Tongue (tissue), 2 donors: ENCODE data around the gene KRTAP10-2. TPM values are rescaled to one million over a fixed set of nuclear protein-coding genes. Genes with fewer than 3 reads are reported as not detected.

Experiments used
- DNase-seq: peaks from one replicate; pipeline ENCODE4 v3.0.0-alpha.2; 2015
- total RNA-seq: library from RNA; depleted of rRNA; stranded (reverse); fragments of >200 nt; gene quantifications from one replicate; pipeline ENCODE4 v1.2.3, GENCODE V29; 2014

KRTAP10-2 gene
- total RNA-seq, 1 donor from 2014 or later: not detected

DNA sequence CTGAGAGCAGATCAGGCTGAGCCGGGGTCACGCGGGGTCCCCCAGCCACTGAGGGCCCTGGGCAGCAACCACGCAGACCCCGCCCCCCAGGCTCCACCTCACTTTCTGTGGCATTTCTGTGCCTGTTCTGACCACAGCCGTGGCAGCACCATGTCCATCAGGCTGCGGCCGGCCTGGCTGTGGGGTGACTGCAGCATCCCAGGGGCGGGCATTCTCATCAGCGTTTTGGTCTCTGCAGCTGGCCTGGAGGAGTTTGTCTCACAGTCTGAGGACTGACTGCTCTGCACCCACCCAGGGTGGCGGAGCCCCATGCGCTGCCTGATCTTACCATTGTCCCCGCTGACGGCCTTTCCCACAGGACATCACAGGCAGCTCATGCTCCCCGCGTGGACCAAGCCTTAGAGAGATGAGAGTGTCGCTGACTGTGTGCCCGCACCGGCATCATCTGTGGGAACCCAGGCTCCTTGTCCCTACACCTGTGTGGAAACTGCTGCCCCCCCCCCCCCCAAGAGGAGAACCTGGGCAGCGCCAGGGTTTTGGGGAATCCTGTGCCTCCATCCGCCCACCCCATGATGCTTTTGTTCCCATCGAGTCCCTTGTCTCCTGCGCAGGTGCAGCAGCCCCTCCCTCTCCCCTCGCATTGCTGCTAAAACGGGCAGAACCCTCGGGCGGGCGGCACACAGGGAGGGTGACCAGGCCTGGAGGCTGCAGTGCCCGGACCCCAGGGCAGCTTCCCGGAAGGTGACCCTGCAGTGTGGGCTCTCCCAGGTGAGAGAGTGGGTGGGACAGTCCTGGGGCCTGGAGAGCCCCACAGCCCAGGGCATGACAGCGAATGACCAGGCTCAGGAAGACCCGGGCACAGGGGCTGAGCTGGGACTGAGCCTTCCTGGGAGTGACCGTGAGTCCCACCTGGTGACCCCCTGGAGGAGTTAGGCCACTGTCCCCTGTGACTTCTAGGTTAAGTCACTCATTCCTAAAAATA lies 13.1 kb downstream of the KRTAP10-2 start:
- no peak for DNase-seq

DNA sequence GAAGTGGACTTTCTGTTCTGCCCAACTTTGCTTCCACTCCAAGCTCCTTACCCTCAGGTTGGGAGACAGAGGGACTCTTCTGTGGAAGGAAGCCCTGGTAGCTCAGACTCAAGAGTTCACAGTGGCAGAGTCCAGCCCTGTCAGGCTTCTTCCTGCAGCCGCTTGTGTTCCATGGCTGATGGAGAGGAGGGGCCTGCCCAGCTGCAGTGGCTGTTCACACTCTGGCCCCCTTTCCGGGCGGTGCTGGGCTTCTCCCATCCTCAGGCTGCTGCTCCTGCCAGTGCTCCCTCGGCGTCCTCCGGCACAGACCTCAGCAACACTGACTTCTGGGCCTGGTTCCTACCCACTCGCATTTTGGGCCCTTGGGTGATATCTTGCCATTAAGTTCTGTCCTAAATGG lies 15.3 kb downstream of the KRTAP10-2 start:
- DNase-seq: no peak

DNA sequence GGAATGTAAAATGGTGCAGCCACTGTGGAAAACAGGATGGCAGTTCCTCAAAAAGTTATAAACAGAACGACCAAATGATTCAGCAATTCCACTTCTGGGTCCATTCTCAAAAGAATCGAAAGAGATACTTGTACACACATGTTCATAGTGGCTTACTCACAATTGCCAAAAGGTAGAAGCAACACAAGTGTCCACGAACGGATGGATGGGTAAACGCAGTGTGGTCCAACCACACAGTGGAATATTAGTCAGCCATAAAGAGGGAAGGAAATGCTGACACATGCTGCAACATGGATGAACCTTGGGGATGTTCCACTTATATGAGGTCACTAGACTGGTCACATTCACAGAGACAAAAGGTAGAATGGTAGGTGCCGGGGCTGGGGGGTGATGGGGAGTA lies 16.6 kb downstream of the KRTAP10-2 start:
- DNase-seq: no peak

DNA sequence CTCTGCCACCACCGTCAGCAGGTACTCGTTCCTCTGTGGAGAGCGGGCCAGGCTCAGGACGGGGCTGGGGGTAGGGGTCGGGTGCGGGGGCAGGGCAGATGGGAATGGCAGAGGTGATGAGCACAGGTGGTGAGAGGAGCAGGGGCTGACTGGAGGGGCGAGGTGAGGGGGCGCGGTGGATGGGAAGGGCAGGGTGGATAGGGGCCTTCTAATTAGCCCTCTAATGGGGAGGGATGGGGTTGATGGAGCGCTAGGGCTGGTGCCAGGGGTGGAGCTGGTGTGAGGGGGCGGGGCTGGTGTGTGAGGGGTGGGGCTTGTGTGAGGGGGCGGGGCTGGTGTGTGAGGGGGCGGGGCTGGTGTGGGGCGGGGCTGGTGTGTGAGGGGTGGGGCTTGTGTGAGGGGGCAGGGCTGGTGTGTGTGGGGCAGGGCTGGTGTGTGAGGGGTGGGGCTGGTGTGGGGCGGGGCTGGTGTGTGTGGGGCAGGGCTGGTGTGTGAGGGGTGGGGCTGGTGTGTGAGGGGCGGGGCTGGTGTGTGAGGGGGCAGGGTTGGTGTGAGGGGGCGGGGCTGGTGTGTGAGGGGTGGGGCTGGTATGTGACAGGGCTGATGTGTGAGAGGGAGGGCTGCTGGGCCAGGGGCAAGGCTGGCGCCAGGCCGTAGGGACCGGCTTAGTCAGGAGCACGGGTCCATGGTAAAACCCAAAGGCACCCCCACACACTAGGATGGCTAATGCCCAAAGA lies 17.2 kb downstream of the KRTAP10-2 start:
- DNase-seq: no peak

DNA sequence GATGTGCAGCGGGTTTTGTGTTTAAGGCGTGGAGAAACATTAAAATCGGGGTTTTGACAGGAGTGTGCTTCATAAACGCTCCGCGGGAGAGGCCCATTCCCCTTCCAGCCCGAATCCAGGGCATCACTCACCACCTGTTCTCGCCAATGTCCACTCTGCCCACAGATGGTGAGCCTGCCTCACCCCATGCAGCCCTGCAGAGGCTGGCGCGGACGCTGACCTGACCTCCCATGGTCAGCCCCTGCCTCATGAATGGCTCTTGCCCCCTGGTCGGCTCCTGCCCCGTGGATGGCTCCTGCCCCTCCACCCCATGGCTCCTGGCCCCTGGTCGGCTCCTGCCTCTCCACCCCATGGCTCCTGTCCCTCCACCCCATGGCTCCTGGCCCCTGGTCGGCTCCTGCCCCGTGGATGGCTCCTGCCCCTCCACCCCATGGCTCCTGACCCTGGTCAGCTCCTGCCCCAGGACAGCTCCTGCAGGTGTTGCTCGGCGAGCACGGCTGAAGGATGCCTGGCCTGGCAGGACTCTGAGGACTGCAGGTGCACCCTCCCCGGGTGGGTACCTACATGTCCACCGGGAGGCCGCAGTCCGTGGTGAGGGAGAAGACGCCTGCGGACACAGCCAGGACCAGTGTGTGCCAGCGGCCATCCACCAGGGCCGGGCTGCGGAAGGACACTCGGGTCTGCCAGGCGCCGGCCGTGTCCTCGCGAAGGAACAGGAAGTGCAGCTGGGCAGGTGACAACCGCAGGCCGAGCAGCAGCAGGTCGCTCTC lies 18.0 kb downstream of the KRTAP10-2 start:
- DNase-seq: no peak

DNA sequence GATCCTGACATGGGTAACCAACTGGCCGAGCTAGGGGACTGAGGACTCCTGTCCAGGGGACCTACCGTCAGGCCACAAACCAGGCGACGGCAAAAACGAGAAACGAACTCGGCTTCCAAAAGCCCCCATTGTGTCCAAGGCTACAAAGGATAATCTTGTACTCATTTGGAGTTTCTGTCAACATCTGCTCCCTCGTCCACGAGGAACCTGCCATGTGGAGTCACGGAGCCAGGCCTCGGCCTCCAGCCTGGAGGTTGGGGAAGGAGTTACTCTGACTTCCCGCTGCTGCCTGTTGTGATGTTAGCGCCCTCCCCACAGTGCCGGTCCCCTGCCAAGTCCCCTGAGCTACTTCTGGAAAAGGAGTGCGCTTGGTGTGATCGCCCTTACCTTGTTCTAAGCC lies 18.6 kb downstream of the KRTAP10-2 start:
- no peak for DNase-seq

DNA sequence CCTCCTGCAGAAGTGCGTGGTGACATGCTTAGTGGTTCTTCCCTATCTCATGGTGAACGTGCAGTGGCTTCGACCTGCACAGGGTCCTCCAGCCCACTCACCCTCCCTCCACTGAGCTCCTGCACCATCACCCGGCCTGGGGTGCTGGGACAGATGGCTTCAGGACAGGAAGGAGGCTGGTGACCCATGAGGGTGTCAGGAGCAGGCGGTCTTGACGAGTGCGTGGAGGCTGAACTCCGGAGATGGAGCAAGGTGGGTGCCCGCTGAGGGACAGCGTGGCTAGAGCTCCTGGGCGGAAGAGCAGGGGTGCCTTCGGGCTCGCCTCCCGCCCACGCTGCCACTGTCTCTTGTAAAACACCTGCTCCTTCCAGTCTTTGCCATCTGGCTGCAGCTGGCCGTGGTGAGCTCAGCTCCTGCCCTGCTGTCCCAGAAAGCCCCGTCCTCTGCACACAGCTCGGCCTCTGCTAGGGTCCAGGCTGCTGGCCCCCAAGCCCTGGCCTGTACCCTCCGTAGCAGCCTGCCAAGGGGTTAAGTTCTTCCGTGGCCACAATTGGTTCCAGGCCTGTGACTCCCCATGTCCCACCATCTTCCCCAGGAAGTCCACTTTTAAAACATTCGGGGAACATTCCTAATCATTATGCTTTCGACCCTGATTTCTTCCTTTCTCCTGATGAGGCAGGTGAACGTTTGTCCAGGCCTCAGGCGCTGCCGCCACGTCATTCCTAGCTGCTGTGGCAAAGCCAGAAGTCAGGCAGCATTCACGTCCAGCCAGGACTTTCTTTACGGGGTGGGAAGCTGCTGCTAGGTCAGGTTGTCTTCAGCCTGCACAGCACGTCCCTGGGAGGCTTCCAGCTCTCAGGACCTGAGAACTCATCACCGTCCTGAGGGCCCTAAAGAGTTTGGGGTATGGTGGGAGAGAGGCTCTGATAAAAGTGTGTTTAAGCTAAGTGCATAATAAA lies 19.4 kb downstream of the KRTAP10-2 start:
- DNase-seq: peak; percentile 79

DNA sequence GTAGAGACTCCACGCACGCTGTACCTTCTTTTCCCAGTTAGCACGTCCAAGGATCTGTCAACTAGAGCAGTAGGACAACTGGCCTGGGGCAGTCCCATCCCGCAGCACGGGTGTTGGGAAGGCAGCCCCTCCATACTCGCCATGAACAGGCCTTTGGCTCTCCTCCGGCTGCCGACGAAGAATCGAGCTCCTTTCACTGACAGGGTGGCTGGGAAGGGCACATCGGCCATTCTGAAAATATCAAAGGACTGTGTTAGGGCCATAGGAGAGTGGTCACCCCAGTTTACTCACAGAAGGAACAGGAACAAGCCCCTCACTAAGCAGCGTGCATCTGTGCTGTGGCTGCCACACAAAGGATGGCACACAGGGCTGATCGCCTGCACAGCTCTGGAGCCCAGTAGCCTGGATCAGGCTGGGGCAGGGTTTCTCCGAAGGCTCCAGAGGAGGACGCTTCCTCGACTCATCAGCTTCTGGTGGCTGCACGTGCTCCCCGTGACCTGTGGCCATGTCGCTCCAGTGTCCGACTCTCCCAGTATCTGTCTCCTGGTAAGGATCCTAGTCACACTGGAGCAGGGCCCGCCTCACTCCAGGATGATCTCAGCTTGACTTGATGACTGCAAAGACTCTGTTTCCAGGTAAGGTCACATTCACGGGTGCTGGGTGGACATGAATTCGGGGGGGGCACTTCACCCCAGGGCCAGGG lies 20.3 kb downstream of the KRTAP10-2 start:
- no peak for DNase-seq

DNA sequence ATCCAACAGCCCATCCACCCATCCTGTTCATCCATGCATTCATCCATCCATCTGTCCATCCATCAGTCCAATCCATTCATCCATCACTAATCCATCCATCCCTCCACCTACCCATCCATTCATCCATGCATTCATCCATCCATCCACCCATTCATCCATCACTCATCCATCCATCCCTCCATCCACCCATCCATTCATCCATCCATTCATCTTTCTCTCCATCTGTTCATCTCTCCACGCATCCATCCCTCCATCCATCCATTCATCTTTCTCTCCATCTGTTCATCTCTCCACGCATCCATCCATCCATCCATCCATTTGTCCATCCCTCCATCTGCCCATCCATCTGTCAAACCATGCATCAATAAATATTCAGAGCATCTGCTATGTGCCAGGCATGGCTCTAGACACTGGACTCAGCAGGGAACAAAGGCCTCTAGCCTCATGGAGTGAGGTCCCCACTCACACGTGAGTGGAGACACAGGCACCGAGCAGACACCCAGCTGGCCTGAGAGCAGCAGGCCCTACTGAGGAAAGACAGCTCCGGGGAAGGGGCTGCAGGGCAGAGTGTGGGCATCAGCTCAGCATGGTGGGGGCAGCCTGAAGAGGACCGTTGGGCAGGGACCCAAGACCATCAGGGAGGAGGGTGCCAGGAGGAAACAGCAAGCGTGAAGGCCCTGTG lies 20.9 kb downstream of the KRTAP10-2 start:
- DNase-seq: no peak

DNA sequence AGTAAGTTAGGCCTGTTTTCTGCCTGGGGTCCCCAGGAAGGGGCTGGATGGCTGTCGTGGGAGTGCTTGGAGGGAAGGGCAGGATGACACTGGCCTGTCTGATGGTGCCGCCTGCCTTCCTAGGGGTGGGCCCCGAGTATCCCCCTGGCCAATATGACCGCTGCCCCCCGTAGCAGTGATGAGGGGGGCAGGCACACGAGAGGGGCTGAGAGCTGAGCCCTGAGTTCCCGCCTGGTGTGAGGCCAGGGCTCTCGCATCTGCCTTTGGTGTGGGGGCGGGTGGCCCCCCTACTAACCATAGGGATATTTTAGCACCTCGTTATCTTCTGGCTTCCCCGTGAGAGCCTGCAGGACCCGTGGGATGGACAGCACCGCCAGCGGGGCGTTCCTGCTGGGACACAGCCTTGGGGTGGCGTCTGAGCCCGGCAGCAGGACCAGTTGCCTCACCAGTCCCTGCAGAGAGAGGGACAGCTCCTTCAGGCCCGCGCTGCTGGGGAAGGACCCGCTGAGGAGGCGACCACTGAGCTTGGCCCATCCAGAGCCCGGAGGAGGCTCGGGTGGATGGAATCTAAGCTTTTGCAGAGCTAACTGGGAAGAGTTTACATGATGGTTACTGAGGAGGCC lies 21.7 kb downstream of the KRTAP10-2 start:
- no peak for DNase-seq

DNA sequence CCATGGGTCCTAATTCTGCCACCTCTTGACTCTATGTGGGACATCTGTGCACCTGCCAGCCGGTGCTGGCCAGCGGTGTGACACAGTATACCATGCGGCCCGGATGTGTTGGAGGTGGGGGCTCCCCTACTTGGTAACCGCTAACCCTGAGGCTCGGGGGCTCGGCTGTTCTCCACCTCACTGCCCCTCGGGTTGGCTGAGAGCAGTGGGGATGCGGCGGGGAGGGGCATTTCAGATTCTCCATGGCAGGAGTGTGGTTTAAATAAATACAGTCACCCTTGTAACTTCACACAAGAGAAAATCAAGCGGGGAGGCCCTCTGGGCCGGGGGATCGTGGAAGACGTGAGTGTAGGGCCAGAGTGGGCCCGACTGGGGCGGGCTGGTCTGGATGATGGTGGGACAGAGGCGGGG lies 22.3 kb downstream of the KRTAP10-2 start:
- DNase-seq: no peak

DNA sequence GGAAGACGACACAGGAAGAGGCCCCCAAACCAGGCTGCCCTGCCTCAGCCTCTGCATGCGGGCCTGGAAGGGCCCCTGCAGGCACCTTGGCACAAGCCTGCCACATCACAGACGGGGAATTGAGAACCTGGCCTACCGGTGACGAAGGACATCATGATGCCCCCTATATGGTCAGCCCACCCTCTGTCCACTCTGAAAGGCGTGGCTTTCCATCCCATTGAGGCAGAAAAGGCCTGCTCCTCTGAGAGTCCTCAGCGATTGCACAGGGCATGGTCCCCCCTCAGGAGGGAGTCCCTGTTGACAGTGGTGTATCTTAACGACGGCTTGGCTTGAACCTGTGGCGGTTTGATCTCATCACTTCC lies 22.7 kb downstream of the KRTAP10-2 start:
- no peak for DNase-seq

DNA sequence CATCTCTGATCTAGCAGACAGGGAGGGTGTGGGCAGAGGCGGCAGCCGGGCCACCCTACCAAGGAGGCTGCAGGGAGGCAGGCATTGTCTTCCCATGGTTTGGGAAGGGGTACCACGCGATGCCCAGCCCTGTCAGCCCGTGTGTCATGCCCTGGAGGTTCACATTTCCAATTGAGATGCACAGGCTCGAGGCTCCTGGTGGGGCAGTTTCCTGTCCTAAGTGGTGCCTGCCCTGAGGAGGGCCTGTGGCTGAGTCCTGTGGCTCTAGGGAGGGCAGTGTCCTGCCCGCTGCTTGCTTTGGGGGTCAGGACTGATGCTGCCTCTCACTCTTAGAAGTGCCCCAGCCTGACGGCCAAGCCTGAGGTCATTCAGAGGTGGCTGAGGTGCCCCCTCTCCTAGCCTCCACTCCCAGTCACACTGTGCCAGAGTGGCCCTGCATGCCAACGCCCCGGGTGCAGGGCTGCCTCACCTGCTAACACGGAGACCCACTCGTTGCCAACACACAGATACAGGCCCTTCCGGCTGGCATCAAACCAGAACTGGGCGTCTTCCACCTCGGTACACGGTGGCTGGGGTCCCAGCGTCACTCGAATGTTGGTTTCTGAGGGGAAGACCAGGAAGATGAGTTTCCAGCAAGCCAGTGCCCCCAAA lies 23.2 kb downstream of the KRTAP10-2 start:
- no peak for DNase-seq

DNA sequence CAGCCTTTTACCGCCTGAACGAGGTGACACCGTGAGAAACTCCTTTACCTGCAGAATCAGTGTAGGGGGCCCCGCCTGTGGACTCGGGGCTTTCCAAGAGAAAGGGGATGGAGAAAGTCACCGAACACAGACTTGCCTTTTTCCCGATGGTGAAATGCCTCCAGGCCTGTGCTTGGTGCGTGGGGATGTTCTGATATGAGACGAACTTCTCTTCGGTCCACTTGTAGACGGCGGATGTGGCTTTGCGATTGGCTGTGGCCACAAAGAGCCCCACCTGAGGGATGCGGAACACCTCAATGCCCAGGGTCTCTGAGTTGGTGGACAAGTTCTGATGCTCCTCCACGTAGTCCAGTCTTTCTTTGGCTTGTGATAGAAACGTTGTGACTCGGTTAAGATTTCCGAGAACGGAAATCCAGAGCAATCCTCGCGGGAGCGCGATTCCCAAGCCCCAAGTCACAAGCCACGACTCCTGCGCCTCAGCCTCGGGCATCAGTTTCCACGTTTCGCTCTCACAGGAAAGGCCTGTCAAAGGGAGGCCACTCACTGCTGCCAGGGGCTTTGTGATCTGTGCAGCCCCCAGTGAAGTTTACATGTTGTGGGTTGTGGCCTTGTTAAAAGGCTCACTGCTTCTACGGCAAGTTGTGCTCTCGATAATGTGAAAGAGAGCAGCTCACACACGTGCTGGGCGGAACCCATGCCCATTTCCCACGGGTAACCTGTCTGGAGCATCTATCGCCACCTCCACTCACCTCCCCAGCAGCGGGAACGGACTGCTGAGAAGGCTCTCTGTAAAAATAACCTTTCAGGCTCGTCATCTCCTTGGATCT lies 23.9 kb downstream of the KRTAP10-2 start:
- DNase-seq: no peak

DNA sequence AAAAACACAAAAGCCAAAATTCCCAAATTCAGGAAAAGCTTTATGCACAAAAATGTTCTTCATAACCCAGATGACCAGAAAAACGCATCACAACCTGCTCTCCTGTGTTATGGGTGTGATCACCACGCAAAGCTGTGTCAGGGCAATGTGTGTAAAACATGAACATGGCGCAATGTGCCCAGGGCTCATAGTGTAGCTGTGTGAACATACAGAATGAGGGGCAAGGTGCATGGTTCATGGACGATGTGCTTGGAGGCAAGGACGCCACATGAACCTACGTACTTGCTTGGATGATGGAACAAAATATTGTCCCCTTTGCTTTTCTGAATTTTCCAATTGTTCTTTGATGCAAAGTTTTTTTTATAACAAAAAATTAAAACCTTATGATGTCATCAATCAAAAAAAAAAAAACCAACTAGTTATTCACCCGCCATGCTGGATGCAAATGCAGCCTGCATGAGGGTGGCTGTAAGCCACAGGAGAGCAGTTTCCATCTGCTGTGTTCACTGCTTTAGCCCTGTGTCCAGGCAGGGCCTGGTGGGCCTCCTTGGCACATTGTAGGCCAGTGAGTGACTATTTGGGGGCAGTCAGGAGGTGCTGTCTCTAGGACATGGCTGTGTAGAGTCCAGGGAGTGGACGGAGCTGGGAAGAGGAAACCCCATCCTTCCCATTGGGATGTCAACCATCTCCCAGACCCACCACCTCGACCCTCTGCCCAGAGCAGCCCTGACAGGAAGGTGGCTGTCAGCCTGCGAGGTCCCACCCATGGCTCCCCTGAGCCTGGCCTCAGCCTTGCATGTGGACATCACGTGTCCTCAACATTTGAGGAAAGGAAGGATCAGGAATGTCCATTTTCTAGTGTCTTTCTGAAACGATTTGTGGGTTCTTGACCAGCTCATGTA lies 25.0 kb downstream of the KRTAP10-2 start:
- DNase-seq: no peak

DNA sequence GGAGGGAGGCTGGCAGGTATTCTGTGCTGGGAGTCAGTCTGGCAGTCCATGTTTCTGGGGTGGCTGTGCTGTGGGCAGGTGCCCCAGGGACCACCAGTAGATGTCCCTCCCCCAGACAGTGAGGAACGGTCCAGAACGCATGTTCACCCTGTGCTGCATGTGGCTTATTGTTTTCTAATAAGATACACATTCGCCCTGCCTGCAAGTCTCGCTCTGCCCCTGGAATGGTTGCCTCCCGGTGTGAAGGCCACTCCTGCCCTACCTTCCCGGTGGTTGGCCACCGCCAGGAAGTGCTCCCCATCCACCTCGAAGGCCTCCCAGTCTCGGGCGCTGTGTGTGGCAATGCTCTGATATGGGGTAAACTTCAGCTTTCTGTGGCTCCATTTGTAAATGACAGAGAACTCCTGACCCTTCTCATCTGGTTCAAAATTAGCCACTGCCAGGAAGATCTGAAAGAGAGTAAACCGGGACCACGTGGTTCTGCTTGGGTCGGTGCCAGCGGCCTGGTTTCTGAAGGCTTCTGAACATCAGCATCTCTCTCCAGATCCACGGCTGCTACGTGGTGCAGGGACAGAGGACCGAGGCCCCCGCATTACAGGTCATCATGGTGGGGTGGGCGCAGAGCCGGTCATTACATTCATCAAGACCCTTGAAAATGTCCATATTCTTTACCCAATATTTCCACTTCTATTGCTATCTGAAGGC lies 25.8 kb downstream of the KRTAP10-2 start:
- no peak for DNase-seq
